ENCODE measurements around the gene MRPL14.

DNA sequence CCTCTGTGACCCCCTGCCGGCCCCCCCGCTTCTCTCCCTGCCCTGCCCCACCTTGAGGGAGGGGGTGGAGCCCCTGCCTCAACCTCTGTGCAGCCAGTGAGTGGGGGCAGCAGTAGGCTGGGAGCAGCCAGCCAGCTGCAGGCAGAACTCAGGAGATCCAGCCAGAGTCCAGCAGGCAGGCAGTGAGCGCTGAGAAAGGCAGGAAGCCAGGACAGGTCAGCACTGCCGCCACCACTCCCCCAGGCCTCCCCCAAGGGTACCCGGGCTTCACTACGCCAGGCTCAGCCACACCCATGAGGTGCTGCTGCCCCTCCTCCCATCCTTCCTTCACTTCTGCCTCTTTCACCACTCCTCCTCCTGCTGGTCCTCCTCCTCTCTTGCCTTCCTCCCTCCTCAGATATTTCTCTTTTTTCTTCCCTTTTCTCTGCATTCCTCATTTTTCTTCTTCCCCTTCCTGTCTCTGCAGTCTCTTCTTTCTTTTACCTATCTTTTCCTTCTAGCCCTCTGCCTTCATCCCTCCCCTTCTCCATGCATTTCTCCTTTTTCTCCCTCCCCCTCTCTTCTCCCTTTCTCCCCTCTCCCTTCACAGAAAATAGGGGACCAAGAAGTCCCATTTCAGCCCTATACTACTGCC lies 11.6 kb upstream of the MRPL14 start:
- TF ChIP-seq, protein P1, sequence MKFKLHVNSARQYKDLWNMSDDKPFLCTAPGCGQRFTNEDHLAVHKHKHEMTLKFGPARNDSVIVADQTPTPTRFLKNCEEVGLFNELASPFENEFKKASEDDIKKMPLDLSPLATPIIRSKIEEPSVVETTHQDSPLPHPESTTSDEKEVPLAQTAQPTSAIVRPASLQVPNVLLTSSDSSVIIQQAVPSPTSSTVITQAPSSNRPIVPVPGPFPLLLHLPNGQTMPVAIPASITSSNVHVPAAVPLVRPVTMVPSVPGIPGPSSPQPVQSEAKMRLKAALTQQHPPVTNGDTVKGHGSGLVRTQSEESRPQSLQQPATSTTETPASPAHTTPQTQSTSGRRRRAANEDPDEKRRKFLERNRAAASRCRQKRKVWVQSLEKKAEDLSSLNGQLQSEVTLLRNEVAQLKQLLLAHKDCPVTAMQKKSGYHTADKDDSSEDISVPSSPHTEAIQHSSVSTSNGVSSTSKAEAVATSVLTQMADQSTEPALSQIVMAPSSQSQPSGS (IDR thresholded peaks at IDR 0.05; ENCODE audit: low read length): no peak
- no peak for TF ChIP-seq HCFC1 (IDR thresholded peaks at IDR 0.05; ENCODE audit: low read length)
- TF ChIP-seq SIN3A (IDR thresholded peaks at IDR 0.05; ENCODE audit: low read depth, low read length): no peak
- TF ChIP-seq, protein P2, sequence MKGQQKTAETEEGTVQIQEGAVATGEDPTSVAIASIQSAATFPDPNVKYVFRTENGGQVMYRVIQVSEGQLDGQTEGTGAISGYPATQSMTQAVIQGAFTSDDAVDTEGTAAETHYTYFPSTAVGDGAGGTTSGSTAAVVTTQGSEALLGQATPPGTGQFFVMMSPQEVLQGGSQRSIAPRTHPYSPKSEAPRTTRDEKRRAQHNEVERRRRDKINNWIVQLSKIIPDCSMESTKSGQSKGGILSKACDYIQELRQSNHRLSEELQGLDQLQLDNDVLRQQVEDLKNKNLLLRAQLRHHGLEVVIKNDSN (IDR thresholded peaks at IDR 0.05; ENCODE audit: borderline replicate concordance, extremely low read length, insufficient read depth, low read depth, low read length): no peak

Data from GM12878 (cell line).